NOMO-1 treated with DMSO at 0.1 percent for 48 hours (cell line): ENCODE data around the gene CADM2.

Experiments
- DNase-seq: peaks from one replicate; lab custom pipeline; 2025; ENCODE audit not compliant: unreplicated experiment; lab: John Stamatoyannopoulos, UW

Gene CADM2

GRCh38 chr3:85554153-85554552, 595.4 kb downstream of the CADM2 start:
- no peak for DNase-seq

GRCh38 chr3:85560088-85560785, 601.4 kb downstream of the CADM2 start:
- no peak for DNase-seq

- peak; percentile 37 for DNase-seq
Measured at GRCh38 chr3:85567071-85567676, 608.4 kb downstream of the CADM2 start.

- DNase-seq, result peak; percentile 22
Measured at GRCh38 chr3:85570819-85571218, 612.0 kb downstream of the CADM2 start.

- DNase-seq, result peak; percentile 56
Measured at GRCh38 chr3:85571835-85572234, 613.0 kb downstream of the CADM2 start.

GRCh38 chr3:85572426-85572825, 613.6 kb downstream of the CADM2 start:
- no peak for DNase-seq

GRCh38 chr3:85572978-85573377, 614.2 kb downstream of the CADM2 start:
- DNase-seq, result no peak

GRCh38 chr3:85574006-85574705, 615.4 kb downstream of the CADM2 start:
- no peak for DNase-seq

- DNase-seq, result peak; percentile 42
Measured at GRCh38 chr3:85576091-85576690, 617.4 kb downstream of the CADM2 start.

- DNase-seq, result no peak
Measured at GRCh38 chr3:85576697-85577200, 618.0 kb downstream of the CADM2 start.

GRCh38 chr3:85584779-85585356, 626.1 kb downstream of the CADM2 start:
- peak; percentile 70 for DNase-seq

GRCh38 chr3:85586018-85586417, 627.2 kb downstream of the CADM2 start:
- no peak for DNase-seq

GRCh38 chr3:85589145-85589544, 630.4 kb downstream of the CADM2 start:
- DNase-seq, result no peak

- DNase-seq, result no peak
Measured at GRCh38 chr3:85591451-85591850, 632.7 kb downstream of the CADM2 start.

- no peak for DNase-seq
Measured at GRCh38 chr3:85592256-85592655, 633.5 kb downstream of the CADM2 start.

- DNase-seq, result no peak
Measured at GRCh38 chr3:85594676-85595075, 635.9 kb downstream of the CADM2 start.

GRCh38 chr3:85603378-85603777, 644.6 kb downstream of the CADM2 start:
- no peak for DNase-seq

- DNase-seq, result no peak
Measured at GRCh38 chr3:85604641-85605040, 645.9 kb downstream of the CADM2 start.

GRCh38 chr3:85605066-85605465, 646.3 kb downstream of the CADM2 start:
- DNase-seq, result no peak

GRCh38 chr3:85626662-85627061, 667.9 kb downstream of the CADM2 start:
- no peak for DNase-seq

- DNase-seq, result no peak
Measured at GRCh38 chr3:85627932-85628331, 669.1 kb downstream of the CADM2 start.
